Fibroblast of villous mesenchyme (primary cell): Measurements from ENCODE around the gene ATP2B2. TPM values are rescaled to one million over a fixed set of nuclear protein-coding genes. Genes with fewer than 3 reads are reported as not detected.

Experiments
- DNase-seq: peaks from one replicate; pipeline ENCODE4 v3.0.0-alpha.2; 2010; ENCODE audit warnings: low read depth
- H3K4me3 ChIP-seq: 2 replicates; pipeline ENCODE4 v1.5.1; 2011; ENCODE audit warnings: low read depth, mild to moderate bottlenecking, low read length
- CTCF ChIP-seq: IDR thresholded peaks from 2 replicates; pipeline ENCODE4 v1.5.1; 2012; ENCODE audit warnings: low read depth, mild to moderate bottlenecking, low read length; ENCODE audit not compliant: insufficient read depth
- total RNA-seq: library from RNA; depleted of rRNA; stranded (reverse); fragments of >200 nt; gene quantifications from 2 replicates; pipeline ENCODE4 v1.2.3, GENCODE V29; 2012

The ATP2B2 gene
- total RNA-seq, 1 donor: not detected

- no peak for TF ChIP-seq CTCF
- no peak for DNase-seq
Observed at GRCh38 chr3:10290481-10291176, 214.8 kb downstream of the ATP2B2 start.

GRCh38 chr3:10289787-10290355 is 215.5 kb downstream of the ATP2B2 start:
- no peak overlapping the region for H3K4me3 ChIP-seq
- DNase-seq: no peak
- no peak for TF ChIP-seq CTCF

More at GRCh38 chr3:10290481-10291176, 214.8 kb downstream of the ATP2B2 start:
- no peak overlapping the region for H3K4me3 ChIP-seq

GRCh38 chr3:10289077-10289476 is 216.3 kb downstream of the ATP2B2 start:
- no peak for DNase-seq
- no peak for TF ChIP-seq CTCF

GRCh38 chr3:10288575-10288960 is 216.8 kb downstream of the ATP2B2 start:
- no peak for DNase-seq
- no peak for TF ChIP-seq CTCF
- H3K4me3 ChIP-seq: no peak overlapping the region

More at GRCh38 chr3:10289077-10289476, 216.3 kb downstream of the ATP2B2 start:
- H3K4me3 ChIP-seq: no peak overlapping the region

GRCh38 chr3:10287936-10288574 is 217.3 kb downstream of the ATP2B2 start:
- no peak overlapping the region for H3K4me3 ChIP-seq
- TF ChIP-seq CTCF: no peak
- no peak for DNase-seq

- no peak overlapping the region for H3K4me3 ChIP-seq
- no peak for TF ChIP-seq CTCF
- no peak for DNase-seq
Observed at GRCh38 chr3:10286596-10287295, 218.6 kb downstream of the ATP2B2 start.
